HEK293 (cell line): ENCODE measurements around the gene ASIP.
A peak's percentile ranks its signal among the peaks of the same experiment; 100 is the strongest.

Source experiments
- MYNN ChIP-seq: fragments of 450-650 bp; formaldehyde crosslinking; IDR thresholded peaks from 2 replicates; pipeline ENCODE4 v1.5.1; 2016; ENCODE audit warnings: missing biosample characterization, missing genetic modification characterization, borderline replicate concordance
- SP3 ChIP-seq: fragments of 450-650 bp; formaldehyde crosslinking; IDR thresholded peaks from 2 replicates; pipeline ENCODE4 v1.5.1; 2016; ENCODE audit warnings: missing biosample characterization, missing genetic modification characterization
- YY1 ChIP-seq: fragments of 450-650 bp; formaldehyde crosslinking; IDR thresholded peaks from 2 replicates; pipeline ENCODE4 v1.5.1; 2018; ENCODE audit warnings: missing biosample characterization, missing genetic modification characterization
- ZBTB17 ChIP-seq: fragments of 450-650 bp; formaldehyde crosslinking; IDR thresholded peaks from 2 replicates; pipeline ENCODE4 v1.5.1; 2016; ENCODE audit warnings: missing biosample characterization, missing genetic modification characterization
- ZIC2 ChIP-seq: fragments of 450-650 bp; formaldehyde crosslinking; IDR thresholded peaks from 2 replicates; pipeline ENCODE4 v1.5.1; 2016; ENCODE audit warnings: missing biosample characterization, missing genetic modification characterization
- ZNF132 ChIP-seq: fragments of 450-650 bp; formaldehyde crosslinking; IDR thresholded peaks from 2 replicates; pipeline ENCODE4 v1.5.1; 2017; ENCODE audit warnings: missing biosample characterization, missing genetic modification characterization, borderline replicate concordance
- ZNF16 ChIP-seq: fragments of 450-650 bp; formaldehyde crosslinking; IDR thresholded peaks from 2 replicates; pipeline ENCODE4 v1.5.1; 2016; ENCODE audit warnings: low read depth, missing biosample characterization, missing genetic modification characterization
- ZNF221 ChIP-seq: fragments of 450-650 bp; formaldehyde crosslinking; IDR thresholded peaks from 2 replicates; pipeline ENCODE4 v1.5.1; 2017; ENCODE audit warnings: missing biosample characterization, missing genetic modification characterization, borderline replicate concordance
- ZNF341 ChIP-seq: fragments of 450-650 bp; formaldehyde crosslinking; IDR thresholded peaks from 2 replicates; pipeline ENCODE4; 2016; ENCODE audit warnings: low read depth, missing biosample characterization, missing genetic modification characterization
- ZNF350 ChIP-seq: fragments of 450-650 bp; formaldehyde crosslinking; IDR thresholded peaks from 2 replicates; pipeline ENCODE4 v1.5.0; 2017; ENCODE audit warnings: missing biosample characterization, mild to moderate bottlenecking, missing genetic modification characterization
- ZNF426 ChIP-seq: fragments of 450-650 bp; formaldehyde crosslinking; IDR thresholded peaks from 2 replicates; pipeline ENCODE4 v1.5.1; 2017; ENCODE audit warnings: missing biosample characterization, missing genetic modification characterization, mild to moderate bottlenecking, inconsistent platforms, moderate library complexity
- ZNF473 ChIP-seq: fragments of 450-650 bp; formaldehyde crosslinking; IDR thresholded peaks from 2 replicates; pipeline ENCODE4 v1.5.1; 2017; ENCODE audit warnings: missing biosample characterization, missing genetic modification characterization
- ZNF548 ChIP-seq: fragments of 450-650 bp; formaldehyde crosslinking; IDR thresholded peaks from 2 replicates; pipeline ENCODE4 v1.5.1; 2016; ENCODE audit warnings: missing biosample characterization, missing genetic modification characterization
- ZNF555 ChIP-seq: fragments of 450-650 bp; formaldehyde crosslinking; conservative IDR thresholded peaks from 2 replicates; pipeline ENCODE4 v1.5.1; 2017; ENCODE audit warnings: missing biosample characterization, mild to moderate bottlenecking, missing genetic modification characterization, inconsistent platforms
- ZNF561 ChIP-seq: fragments of 450-650 bp; IDR thresholded peaks from 2 replicates; pipeline ENCODE4 v1.5.1; 2018; ENCODE audit warnings: missing biosample characterization, missing genetic modification characterization, borderline replicate concordance
- ZNF596 ChIP-seq: fragments of 450-650 bp; IDR thresholded peaks from 2 replicates; pipeline ENCODE4 v1.5.0; 2018; ENCODE audit warnings: missing biosample characterization, mild to moderate bottlenecking, missing genetic modification characterization, moderate library complexity
- ZNF623 ChIP-seq: fragments of 450-650 bp; formaldehyde crosslinking; IDR thresholded peaks from 2 replicates; pipeline ENCODE4 v1.5.1; 2016; ENCODE audit warnings: missing biosample characterization, missing genetic modification characterization
- ZNF791 ChIP-seq: fragments of 450-650 bp; formaldehyde crosslinking; IDR thresholded peaks from 2 replicates; pipeline ENCODE4 v1.5.1; 2016; ENCODE audit warnings: missing biosample characterization, missing genetic modification characterization
- ZNF837 ChIP-seq: fragments of 450-650 bp; formaldehyde crosslinking; IDR thresholded peaks from 2 replicates; pipeline ENCODE4 v1.5.1; 2016; ENCODE audit warnings: missing biosample characterization, missing genetic modification characterization
- ZSCAN16 ChIP-seq: fragments of 450-650 bp; formaldehyde crosslinking; IDR thresholded peaks from 2 replicates; pipeline ENCODE4 v1.5.1; 2016; ENCODE audit warnings: missing biosample characterization, missing genetic modification characterization
- TF ChIP-seq, protein P1 (sequence below): fragments of 450-650 bp; formaldehyde crosslinking; IDR thresholded peaks from 2 replicates; pipeline ENCODE4 v1.5.1; 2016; ENCODE audit warnings: missing biosample characterization, missing genetic modification characterization
- TF ChIP-seq, protein P2 (sequence below): fragments of 450-650 bp; formaldehyde crosslinking; IDR thresholded peaks from 2 replicates; pipeline ENCODE4 v1.5.1; 2016; ENCODE audit warnings: missing biosample characterization, missing genetic modification characterization
- TF ChIP-seq, protein P3 (sequence below): fragments of 450-650 bp; formaldehyde crosslinking; IDR thresholded peaks from 2 replicates; pipeline ENCODE4 v1.5.1; 2016; ENCODE audit warnings: missing biosample characterization, missing genetic modification characterization
- TF ChIP-seq, protein P4 (sequence below): fragments of 450-650 bp; formaldehyde crosslinking; IDR thresholded peaks from 2 replicates; pipeline ENCODE4 v1.5.1; 2016; ENCODE audit warnings: missing biosample characterization, missing genetic modification characterization
- TF ChIP-seq, protein P5 (sequence below): fragments of 450-650 bp; formaldehyde crosslinking; IDR thresholded peaks from 2 replicates; pipeline ENCODE4 v1.5.1; 2016; ENCODE audit warnings: missing biosample characterization, missing genetic modification characterization
- TF ChIP-seq, protein P6 (sequence below): fragments of 450-650 bp; formaldehyde crosslinking; IDR thresholded peaks from 2 replicates; pipeline ENCODE4 v1.5.1; 2017; ENCODE audit warnings: missing biosample characterization, missing genetic modification characterization

ASIP gene

DNA sequence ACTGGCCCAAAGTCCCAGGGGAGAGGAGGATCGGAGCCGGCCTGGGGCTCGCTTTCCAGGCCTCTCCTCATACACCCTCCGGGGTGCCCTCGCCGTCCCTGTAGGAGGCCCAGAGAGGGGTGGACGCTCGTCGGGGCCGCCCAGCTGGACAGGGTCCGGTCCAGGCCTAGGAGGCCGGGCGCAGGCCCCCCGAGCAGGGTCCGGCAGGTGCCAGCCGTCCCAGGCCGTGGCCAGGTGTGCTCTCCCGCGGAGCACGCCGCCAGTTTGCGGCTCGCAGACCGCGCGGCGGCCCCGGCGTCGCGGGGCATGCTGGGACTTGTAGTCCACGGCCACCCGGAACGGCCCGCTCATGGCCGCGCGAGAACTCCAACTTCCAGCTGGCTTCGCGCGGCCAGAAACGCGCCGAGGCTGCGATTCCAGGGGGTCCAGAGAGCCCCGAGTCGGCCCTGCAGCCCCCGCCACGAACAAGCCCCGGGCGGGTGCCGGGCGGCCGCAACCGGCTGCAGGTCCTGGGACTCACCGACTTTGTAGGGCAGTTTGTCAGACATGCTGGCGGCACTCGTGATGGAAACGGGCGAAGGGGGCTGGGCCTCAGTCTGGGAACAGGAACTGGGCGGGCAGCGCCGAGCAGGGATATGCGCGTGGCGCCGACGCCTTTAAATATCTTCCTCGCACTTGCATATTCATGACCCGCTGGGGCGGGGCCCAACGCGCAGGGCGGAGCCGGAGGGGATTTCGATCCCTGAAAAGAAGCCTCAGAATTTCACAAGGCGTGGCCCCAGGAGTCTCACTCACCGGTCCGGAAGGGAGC is 61.7 kb downstream of the ASIP start, which contains the start of gene AHCY (continued):
- TF ChIP-seq SP3 (tag by site-specific recombination) (peak; percentile 84), ZNF16 (tag by site-specific recombination) (no peak), ZNF350 (tag by site-specific recombination) (no peak), MYNN (tag by site-specific recombination) (no peak), ZNF561 (tag by site-specific recombination) (peak; percentile 66; the same call in 1 of the 2 replicates), ZNF341 (no peak; the same call in 1 of the 2 replicates), ZSCAN16 (peak; percentile 40; the same call in 1 of the 2 replicates), ZIC2 (tag by site-specific recombination) (peak; percentile 78; the same call in 1 of the 2 replicates), YY1 (peak; percentile 88), ZNF548 (tag by site-specific recombination) (no peak), ZNF132 (tag by site-specific recombination) (no peak), ZNF623 (no peak), ZNF791 (no peak), ZNF555 (tag by site-specific recombination) (no peak), ZNF221 (tag by site-specific recombination) (no peak), ZNF837 (tag by site-specific recombination) (no peak), ZNF426 (tag by site-specific recombination) (no peak), ZBTB17 (tag by site-specific recombination) (peak; percentile 99), ZNF596 (tag by site-specific recombination) (peak; percentile 63), ZNF473 (tag by site-specific recombination) (no peak)
- TF ChIP-seq, protein P1, sequence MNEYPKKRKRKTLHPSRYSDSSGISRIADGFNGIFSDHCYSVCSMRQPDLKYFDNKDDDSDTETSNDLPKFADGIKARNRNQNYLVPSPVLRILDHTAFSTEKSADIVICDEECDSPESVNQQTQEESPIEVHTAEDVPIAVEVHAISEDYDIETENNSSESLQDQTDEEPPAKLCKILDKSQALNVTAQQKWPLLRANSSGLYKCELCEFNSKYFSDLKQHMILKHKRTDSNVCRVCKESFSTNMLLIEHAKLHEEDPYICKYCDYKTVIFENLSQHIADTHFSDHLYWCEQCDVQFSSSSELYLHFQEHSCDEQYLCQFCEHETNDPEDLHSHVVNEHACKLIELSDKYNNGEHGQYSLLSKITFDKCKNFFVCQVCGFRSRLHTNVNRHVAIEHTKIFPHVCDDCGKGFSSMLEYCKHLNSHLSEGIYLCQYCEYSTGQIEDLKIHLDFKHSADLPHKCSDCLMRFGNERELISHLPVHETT (tag by site-specific recombination) = 0 out of 2 replicates have a peak, but pooled peaks have one; percentile 8
- TF ChIP-seq, protein P2, sequence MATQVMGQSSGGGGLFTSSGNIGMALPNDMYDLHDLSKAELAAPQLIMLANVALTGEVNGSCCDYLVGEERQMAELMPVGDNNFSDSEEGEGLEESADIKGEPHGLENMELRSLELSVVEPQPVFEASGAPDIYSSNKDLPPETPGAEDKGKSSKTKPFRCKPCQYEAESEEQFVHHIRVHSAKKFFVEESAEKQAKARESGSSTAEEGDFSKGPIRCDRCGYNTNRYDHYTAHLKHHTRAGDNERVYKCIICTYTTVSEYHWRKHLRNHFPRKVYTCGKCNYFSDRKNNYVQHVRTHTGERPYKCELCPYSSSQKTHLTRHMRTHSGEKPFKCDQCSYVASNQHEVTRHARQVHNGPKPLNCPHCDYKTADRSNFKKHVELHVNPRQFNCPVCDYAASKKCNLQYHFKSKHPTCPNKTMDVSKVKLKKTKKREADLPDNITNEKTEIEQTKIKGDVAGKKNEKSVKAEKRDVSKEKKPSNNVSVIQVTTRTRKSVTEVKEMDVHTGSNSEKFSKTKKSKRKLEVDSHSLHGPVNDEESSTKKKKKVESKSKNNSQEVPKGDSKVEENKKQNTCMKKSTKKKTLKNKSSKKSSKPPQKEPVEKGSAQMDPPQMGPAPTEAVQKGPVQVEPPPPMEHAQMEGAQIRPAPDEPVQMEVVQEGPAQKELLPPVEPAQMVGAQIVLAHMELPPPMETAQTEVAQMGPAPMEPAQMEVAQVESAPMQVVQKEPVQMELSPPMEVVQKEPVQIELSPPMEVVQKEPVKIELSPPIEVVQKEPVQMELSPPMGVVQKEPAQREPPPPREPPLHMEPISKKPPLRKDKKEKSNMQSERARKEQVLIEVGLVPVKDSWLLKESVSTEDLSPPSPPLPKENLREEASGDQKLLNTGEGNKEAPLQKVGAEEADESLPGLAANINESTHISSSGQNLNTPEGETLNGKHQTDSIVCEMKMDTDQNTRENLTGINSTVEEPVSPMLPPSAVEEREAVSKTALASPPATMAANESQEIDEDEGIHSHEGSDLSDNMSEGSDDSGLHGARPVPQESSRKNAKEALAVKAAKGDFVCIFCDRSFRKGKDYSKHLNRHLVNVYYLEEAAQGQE = peak; percentile 22; the same call in 1 of the 2 replicates
- TF ChIP-seq, protein P3, sequence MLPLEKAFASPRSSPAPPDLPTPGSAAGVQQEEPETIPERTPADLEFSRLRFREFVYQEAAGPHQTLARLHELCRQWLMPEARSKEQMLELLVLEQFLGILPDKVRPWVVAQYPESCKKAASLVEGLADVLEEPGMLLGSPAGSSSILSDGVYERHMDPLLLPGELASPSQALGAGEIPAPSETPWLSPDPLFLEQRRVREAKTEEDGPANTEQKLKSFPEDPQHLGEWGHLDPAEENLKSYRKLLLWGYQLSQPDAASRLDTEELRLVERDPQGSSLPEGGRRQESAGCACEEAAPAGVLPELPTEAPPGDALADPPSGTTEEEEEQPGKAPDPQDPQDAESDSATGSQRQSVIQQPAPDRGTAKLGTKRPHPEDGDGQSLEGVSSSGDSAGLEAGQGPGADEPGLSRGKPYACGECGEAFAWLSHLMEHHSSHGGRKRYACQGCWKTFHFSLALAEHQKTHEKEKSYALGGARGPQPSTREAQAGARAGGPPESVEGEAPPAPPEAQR (tag by site-specific recombination) = no peak
- TF ChIP-seq, protein P4, sequence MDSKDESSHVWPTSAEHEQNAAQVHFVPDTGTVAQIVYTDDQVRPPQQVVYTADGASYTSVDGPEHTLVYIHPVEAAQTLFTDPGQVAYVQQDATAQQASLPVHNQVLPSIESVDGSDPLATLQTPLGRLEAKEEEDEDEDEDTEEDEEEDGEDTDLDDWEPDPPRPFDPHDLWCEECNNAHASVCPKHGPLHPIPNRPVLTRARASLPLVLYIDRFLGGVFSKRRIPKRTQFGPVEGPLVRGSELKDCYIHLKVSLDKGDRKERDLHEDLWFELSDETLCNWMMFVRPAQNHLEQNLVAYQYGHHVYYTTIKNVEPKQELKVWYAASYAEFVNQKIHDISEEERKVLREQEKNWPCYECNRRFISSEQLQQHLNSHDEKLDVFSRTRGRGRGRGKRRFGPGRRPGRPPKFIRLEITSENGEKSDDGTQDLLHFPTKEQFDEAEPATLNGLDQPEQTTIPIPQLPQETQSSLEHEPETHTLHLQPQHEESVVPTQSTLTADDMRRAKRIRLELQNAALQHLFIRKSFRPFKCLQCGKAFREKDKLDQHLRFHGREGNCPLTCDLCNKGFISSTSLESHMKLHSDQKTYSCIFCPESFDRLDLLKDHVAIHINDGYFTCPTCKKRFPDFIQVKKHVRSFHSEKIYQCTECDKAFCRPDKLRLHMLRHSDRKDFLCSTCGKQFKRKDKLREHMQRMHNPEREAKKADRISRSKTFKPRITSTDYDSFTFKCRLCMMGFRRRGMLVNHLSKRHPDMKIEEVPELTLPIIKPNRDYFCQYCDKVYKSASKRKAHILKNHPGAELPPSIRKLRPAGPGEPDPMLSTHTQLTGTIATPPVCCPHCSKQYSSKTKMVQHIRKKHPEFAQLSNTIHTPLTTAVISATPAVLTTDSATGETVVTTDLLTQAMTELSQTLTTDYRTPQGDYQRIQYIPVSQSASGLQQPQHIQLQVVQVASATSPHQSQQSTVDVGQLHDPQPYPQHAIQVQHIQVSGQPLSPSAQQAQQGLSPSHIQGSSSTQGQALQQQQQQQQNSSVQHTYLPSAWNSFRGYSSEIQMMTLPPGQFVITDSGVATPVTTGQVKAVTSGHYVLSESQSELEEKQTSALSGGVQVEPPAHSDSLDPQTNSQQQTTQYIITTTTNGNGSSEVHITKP (tag by site-specific recombination) = peak; percentile 56
- TF ChIP-seq, protein P5, sequence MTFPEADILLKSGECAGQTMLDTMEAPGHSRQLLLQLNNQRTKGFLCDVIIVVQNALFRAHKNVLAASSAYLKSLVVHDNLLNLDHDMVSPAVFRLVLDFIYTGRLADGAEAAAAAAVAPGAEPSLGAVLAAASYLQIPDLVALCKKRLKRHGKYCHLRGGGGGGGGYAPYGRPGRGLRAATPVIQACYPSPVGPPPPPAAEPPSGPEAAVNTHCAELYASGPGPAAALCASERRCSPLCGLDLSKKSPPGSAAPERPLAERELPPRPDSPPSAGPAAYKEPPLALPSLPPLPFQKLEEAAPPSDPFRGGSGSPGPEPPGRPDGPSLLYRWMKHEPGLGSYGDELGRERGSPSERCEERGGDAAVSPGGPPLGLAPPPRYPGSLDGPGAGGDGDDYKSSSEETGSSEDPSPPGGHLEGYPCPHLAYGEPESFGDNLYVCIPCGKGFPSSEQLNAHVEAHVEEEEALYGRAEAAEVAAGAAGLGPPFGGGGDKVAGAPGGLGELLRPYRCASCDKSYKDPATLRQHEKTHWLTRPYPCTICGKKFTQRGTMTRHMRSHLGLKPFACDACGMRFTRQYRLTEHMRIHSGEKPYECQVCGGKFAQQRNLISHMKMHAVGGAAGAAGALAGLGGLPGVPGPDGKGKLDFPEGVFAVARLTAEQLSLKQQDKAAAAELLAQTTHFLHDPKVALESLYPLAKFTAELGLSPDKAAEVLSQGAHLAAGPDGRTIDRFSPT = no peak
- TF ChIP-seq, protein P6, sequence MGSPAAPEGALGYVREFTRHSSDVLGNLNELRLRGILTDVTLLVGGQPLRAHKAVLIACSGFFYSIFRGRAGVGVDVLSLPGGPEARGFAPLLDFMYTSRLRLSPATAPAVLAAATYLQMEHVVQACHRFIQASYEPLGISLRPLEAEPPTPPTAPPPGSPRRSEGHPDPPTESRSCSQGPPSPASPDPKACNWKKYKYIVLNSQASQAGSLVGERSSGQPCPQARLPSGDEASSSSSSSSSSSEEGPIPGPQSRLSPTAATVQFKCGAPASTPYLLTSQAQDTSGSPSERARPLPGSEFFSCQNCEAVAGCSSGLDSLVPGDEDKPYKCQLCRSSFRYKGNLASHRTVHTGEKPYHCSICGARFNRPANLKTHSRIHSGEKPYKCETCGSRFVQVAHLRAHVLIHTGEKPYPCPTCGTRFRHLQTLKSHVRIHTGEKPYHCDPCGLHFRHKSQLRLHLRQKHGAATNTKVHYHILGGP (tag by site-specific recombination) = no peak
